HEK293 (cell line): ENCODE measurements around the gene GNB4.

Experiments
- CTCF ChIP-seq: fragments of 450-650 bp; formaldehyde crosslinking; IDR thresholded peaks from 2 replicates; pipeline ENCODE4 v1.5.1; 2016; ENCODE audit warnings: missing biosample characterization, missing genetic modification characterization
- FEZF1 ChIP-seq: fragments of 450-650 bp; formaldehyde crosslinking; IDR thresholded peaks from 2 replicates; pipeline ENCODE4 v1.5.1; 2016; ENCODE audit warnings: missing biosample characterization, missing genetic modification characterization
- KLF7 ChIP-seq: fragments of 450-650 bp; formaldehyde crosslinking; IDR thresholded peaks from 2 replicates; pipeline ENCODE4 v1.5.1; 2016; ENCODE audit warnings: missing biosample characterization, missing genetic modification characterization, borderline replicate concordance
- ZNF175 ChIP-seq: fragments of 450-650 bp; formaldehyde crosslinking; IDR thresholded peaks from 2 replicates; pipeline ENCODE4 v1.5.1; 2016; ENCODE audit warnings: missing biosample characterization, missing genetic modification characterization
- ZNF830 ChIP-seq: fragments of 450-650 bp; IDR thresholded peaks from 2 replicates; pipeline ENCODE4 v1.5.0; 2018; ENCODE audit warnings: missing biosample characterization, missing genetic modification characterization, low read depth, mild to moderate bottlenecking, moderate library complexity

- TF ChIP-seq KLF7 (no peak), FEZF1 (tag by site-specific recombination) (no peak), ZNF175 (no peak), CTCF (tag by site-specific recombination) (no peak), ZNF830 (tag by site-specific recombination) (no peak)
Observed at GRCh38 chr3:179474480-179474879, 23.2 kb upstream of the GNB4 start.
